ENCODE results near the gene EMSY. TPM values are rescaled to one million over a fixed set of nuclear protein-coding genes. Genes with fewer than 3 reads are reported as not detected.

EMSY gene
- polyA plus RNA-seq, 1 experiment, result 19.1 TPM

GRCh38 chr11:76551400-76551799, 106.6 kb downstream of the EMSY start:
- TF ChIP-seq CTCF (IDR thresholded peaks at IDR 0.05; ENCODE audit: insufficient read depth, low read depth, low read length), result no peak; the same call in 1 of the 2 replicates
- ChIA-PET CTCF (interaction anchor here (0.7 to 1.1 kb wide), 3 partner anchors 113 to 135 kb away, joined by 3 to 7 read pairs (median 6); no protein-coding TSS in a partner anchor), POLR2A (no interaction called here)
- H3K4me3 ChIP-seq (ENCODE audit: low read depth, low read length), result no peak overlapping the region
- no peak for DNase-seq (ENCODE audit: low read depth)
- H3K27me3 ChIP-seq (ENCODE audit: control insufficient read depth, insufficient read depth, low read length), result no peaks in the 10 kb centered on the region
- no peaks in the 10 kb centered on the region for H3K36me3 ChIP-seq (ENCODE audit: control insufficient read depth, insufficient read depth, low read length)

- CTCF ChIA-PET, result no interaction called here
- POLR2A ChIA-PET, result no interaction called here
- DNase-seq (ENCODE audit: low read depth), result no peak
- no peaks in the 10 kb centered on the region for H3K27me3 ChIP-seq (ENCODE audit: control insufficient read depth, insufficient read depth, low read length)
- no peak overlapping the region for H3K4me3 ChIP-seq (ENCODE audit: low read depth, low read length)
- TF ChIP-seq CTCF (IDR thresholded peaks at IDR 0.05; ENCODE audit: insufficient read depth, low read depth, low read length), result no peak
- no peaks in the 10 kb centered on the region for H3K36me3 ChIP-seq (ENCODE audit: control insufficient read depth, insufficient read depth, low read length)
Observed at GRCh38 chr11:76552987-76553386, 108.2 kb downstream of the EMSY start.

- CTCF ChIA-PET, result no interaction called here
Observed at GRCh38 chr11:76553554-76554476, 109.0 kb downstream of the EMSY start.

GRCh38 chr11:76554767-76555166, 109.9 kb downstream of the EMSY start:
- no peaks in the 10 kb centered on the region for H3K36me3 ChIP-seq (ENCODE audit: control insufficient read depth, insufficient read depth, low read length)
- H3K27me3 ChIP-seq (ENCODE audit: control insufficient read depth, insufficient read depth, low read length), result no peaks in the 10 kb centered on the region
- H3K4me3 ChIP-seq (ENCODE audit: low read depth, low read length), result no peak overlapping the region
- ChIA-PET CTCF (no interaction called here), POLR2A (no interaction called here)
- no peak for TF ChIP-seq CTCF (IDR thresholded peaks at IDR 0.05; ENCODE audit: insufficient read depth, low read depth, low read length)
- DNase-seq (ENCODE audit: low read depth), result no peak

More at GRCh38 chr11:76553554-76554476, 109.0 kb downstream of the EMSY start:
- TF ChIP-seq CTCF (IDR thresholded peaks at IDR 0.05; ENCODE audit: insufficient read depth, low read depth, low read length), result no peak
- H3K36me3 ChIP-seq (ENCODE audit: control insufficient read depth, insufficient read depth, low read length), result no peaks in the 10 kb centered on the region
- no peak for DNase-seq (ENCODE audit: low read depth)
- POLR2A ChIA-PET, result no interaction called here
- no peak overlapping the region for H3K4me3 ChIP-seq (ENCODE audit: low read depth, low read length)
- no peaks in the 10 kb centered on the region for H3K27me3 ChIP-seq (ENCODE audit: control insufficient read depth, insufficient read depth, low read length)

GRCh38 chr11:76557466-76557865, 112.6 kb downstream of the EMSY start:
- DNase-seq (ENCODE audit: low read depth), result no peak
- H3K4me3 ChIP-seq (ENCODE audit: low read depth, low read length), result no peak overlapping the region
- no peaks in the 10 kb centered on the region for H3K36me3 ChIP-seq (ENCODE audit: control insufficient read depth, insufficient read depth, low read length)
- ChIA-PET POLR2A (no interaction called here), CTCF (interaction anchor here (0.6 kb wide), 1 partner anchor 143 kb away, joined by 3 read pairs; no protein-coding TSS in a partner anchor)
- TF ChIP-seq CTCF (IDR thresholded peaks at IDR 0.05; ENCODE audit: insufficient read depth, low read depth, low read length), result no peak
- no peaks in the 10 kb centered on the region for H3K27me3 ChIP-seq (ENCODE audit: control insufficient read depth, insufficient read depth, low read length)

All from BJ (cell line).